ENCODE results near the gene MSH5.

The MSH5 gene

GRCh38 chr6:31811645-31812044 lies 71.8 kb downstream of the MSH5 start:
- no peak for ATAC-seq (ENCODE audit: low read depth)
- Histone ChIP-seq H3K27me3 (ENCODE audit: insufficient read depth, poor library complexity, severe bottlenecking) (no peaks in the 10 kb centered on the region), H3K9me3 (ENCODE audit: severe bottlenecking) (no peaks in the 10 kb centered on the region), H3K27ac (ENCODE audit: poor library complexity, severe bottlenecking) (no peak overlapping the region), H3K36me3 (ENCODE audit: low read depth) (no peaks in the 10 kb centered on the region), H3K4me1 (ENCODE audit: insufficient read depth, poor library complexity, severe bottlenecking) (peaks cover 16% of the 10 kb centered on the region), H3K4me3 (ENCODE audit: severe bottlenecking) (no peak overlapping the region)
- no peak for TF ChIP-seq CTCF (IDR thresholded peaks at IDR 0.05; ENCODE audit: poor library complexity, severe bottlenecking)
- DNase-seq (ENCODE audit: low spot score), result no peak

Measured in RWPE2 (cell line).